ENCODE data around the gene CZIB.
"Not testable (repeated sequence)": the region's sequence is repeated elsewhere in the genome, so short reads cannot be mapped to it uniquely, and the experiment has no call there.

The CZIB gene

GRCh38 chr1:53207726-53208125 is 12.7 kb downstream of the CZIB start:
- Histone ChIP-seq H3K4me3 (ENCODE audit: low read depth, low read length, poor library complexity, severe bottlenecking) (no peak overlapping the region), H3K27ac (ENCODE audit: low read depth, low read length, poor library complexity, severe bottlenecking) (no peak overlapping the region), H2AFZ (ENCODE audit: low read length) (no peak overlapping the region), H3K36me3 (ENCODE audit: insufficient read depth, low read length) (peaks cover 95% of the 10 kb centered on the region), H3K4me1 (ENCODE audit: insufficient read depth, low read length, severe bottlenecking) (no peaks in the 10 kb centered on the region), H3K9me2 (ENCODE audit: low read depth, low read length) (no peaks in the 10 kb centered on the region), H3F3A (ENCODE audit: insufficient read depth, low read length) (no peaks in the 10 kb centered on the region), H3K9me3 (ENCODE audit: low read length) (peaks cover 29% of the 10 kb centered on the region), H4K20me1 (ENCODE audit: insufficient read depth, low read length) (no peaks in the 10 kb centered on the region), H3K79me2 (ENCODE audit: insufficient read depth, low read length) (no peaks in the 10 kb centered on the region), H3K27me3 (ENCODE audit: insufficient read depth, low read length) (no peaks in the 10 kb centered on the region), H3K9ac (ENCODE audit: low read length) (no peak overlapping the region), H3K4me2 (ENCODE audit: low read length) (no peak overlapping the region)
- TF ChIP-seq EZH2 (IDR thresholded peaks at IDR 0.05; ENCODE audit: borderline replicate concordance, low read length) (no peak), CTCF (IDR thresholded peaks at IDR 0.05; ENCODE audit: low read length) (no peak)

GRCh38 chr1:53206735-53207379 is 13.6 kb downstream of the CZIB start:
- no peaks in the 10 kb centered on the region for H3K4me1 ChIP-seq (ENCODE audit: insufficient read depth, low read length, severe bottlenecking)
- H3F3A ChIP-seq (ENCODE audit: insufficient read depth, low read length), result no peaks in the 10 kb centered on the region
- H3K4me3 ChIP-seq (ENCODE audit: low read depth, low read length, poor library complexity, severe bottlenecking), result no peak overlapping the region
- no peak overlapping the region for H3K27ac ChIP-seq (ENCODE audit: low read depth, low read length, poor library complexity, severe bottlenecking)
- TF ChIP-seq EZH2 (IDR thresholded peaks at IDR 0.05; ENCODE audit: borderline replicate concordance, low read length), result no peak
- TF ChIP-seq CTCF (IDR thresholded peaks at IDR 0.05; ENCODE audit: low read length), result no peak
- peaks cover 97% of the 10 kb centered on the region for H3K36me3 ChIP-seq (ENCODE audit: insufficient read depth, low read length)
- H4K20me1 ChIP-seq (ENCODE audit: insufficient read depth, low read length), result no peaks in the 10 kb centered on the region
- H2AFZ ChIP-seq (ENCODE audit: low read length), result no peak overlapping the region
- H3K9ac ChIP-seq (ENCODE audit: low read length), result no peak overlapping the region
- H3K79me2 ChIP-seq (ENCODE audit: insufficient read depth, low read length), result no peaks in the 10 kb centered on the region
- H3K27me3 ChIP-seq (ENCODE audit: insufficient read depth, low read length), result no peaks in the 10 kb centered on the region
- no peaks in the 10 kb centered on the region for H3K9me2 ChIP-seq (ENCODE audit: low read depth, low read length)
- H3K4me2 ChIP-seq (ENCODE audit: low read length), result no peak overlapping the region
- peaks cover 29% of the 10 kb centered on the region for H3K9me3 ChIP-seq (ENCODE audit: low read length)

- not testable (repeated sequence) for H3K4me2 ChIP-seq (ENCODE audit: low read length); H3K79me2 ChIP-seq (ENCODE audit: insufficient read depth, low read length); H3K9ac ChIP-seq (ENCODE audit: low read length); H4K20me1 ChIP-seq (ENCODE audit: insufficient read depth, low read length); H3K4me3 ChIP-seq (ENCODE audit: low read depth, low read length, poor library complexity, severe bottlenecking); H2AFZ ChIP-seq (ENCODE audit: low read length); H3K4me1 ChIP-seq (ENCODE audit: insufficient read depth, low read length, severe bottlenecking); H3K27me3 ChIP-seq (ENCODE audit: insufficient read depth, low read length); H3F3A ChIP-seq (ENCODE audit: insufficient read depth, low read length); H3K27ac ChIP-seq (ENCODE audit: low read depth, low read length, poor library complexity, severe bottlenecking); H3K9me2 ChIP-seq (ENCODE audit: low read depth, low read length)
- Histone ChIP-seq H3K9me3 (ENCODE audit: low read length) (peaks cover 29% of the 10 kb centered on the region), H3K36me3 (ENCODE audit: insufficient read depth, low read length) (peaks cover 100% of the 10 kb centered on the region)
These were observed 14.2 kb downstream of the CZIB start for GRCh38 chr1:53206083-53206685.

GRCh38 chr1:53205496-53205895 is 14.9 kb downstream of the CZIB start:
- H3K4me1 ChIP-seq (ENCODE audit: insufficient read depth, low read length, severe bottlenecking); H3K9me2 ChIP-seq (ENCODE audit: low read depth, low read length); H3F3A ChIP-seq (ENCODE audit: insufficient read depth, low read length); H3K27me3 ChIP-seq (ENCODE audit: insufficient read depth, low read length); H3K27ac ChIP-seq (ENCODE audit: low read depth, low read length, poor library complexity, severe bottlenecking); H3K9ac ChIP-seq (ENCODE audit: low read length); H3K4me2 ChIP-seq (ENCODE audit: low read length); H4K20me1 ChIP-seq (ENCODE audit: insufficient read depth, low read length); H3K79me2 ChIP-seq (ENCODE audit: insufficient read depth, low read length); H3K4me3 ChIP-seq (ENCODE audit: low read depth, low read length, poor library complexity, severe bottlenecking); H2AFZ ChIP-seq (ENCODE audit: low read length): not testable (repeated sequence)
- Histone ChIP-seq H3K9me3 (ENCODE audit: low read length) (peaks cover 29% of the 10 kb centered on the region), H3K36me3 (ENCODE audit: insufficient read depth, low read length) (peaks cover 94% of the 10 kb centered on the region)

Data from OCI-LY1 (cell line).